ENCODE measurements around the gene CSTF1. TPM values are rescaled to one million over a fixed set of nuclear protein-coding genes. Genes with fewer than 3 reads are reported as not detected.
"Not testable (repeated sequence)": the region's sequence is repeated elsewhere in the genome, so short reads cannot be mapped to it uniquely, and the experiment has no call there.

The CSTF1 gene
- total and polyA plus RNA-seq, 2 of the 8 experiments (the other 6 are each of a cell fraction or from before 2014, with no cell fraction given): 59.4 to 83.5 TPM

- TF ChIP-seq TEAD4 (IDR thresholded peaks at IDR 0.05; ENCODE audit: low read depth, low read length) (no peak), E2F6 (IDR thresholded peaks at IDR 0.05) (no peak), RXRA (IDR thresholded peaks at IDR 0.05; ENCODE audit: insufficient read depth, low read depth, low read length) (no peak), CHD2 (IDR thresholded peaks at IDR 0.05; ENCODE audit: low read length) (no peak), CEBPB (IDR thresholded peaks at IDR 0.05; ENCODE audit: low read depth, low read length) (no peak), YY1 (IDR thresholded peaks at IDR 0.05; ENCODE audit: low read depth, low read length) (no peak)
These were observed 2.6 kb upstream of the CSTF1 start (continued) for GRCh38 chr20:56389807-56390206.

GRCh38 chr20:56390396-56390795, 2.0 kb upstream of the CSTF1 start:
- 99% methylated on average over 9 of the region's 9 CpGs; no CpG with 5 or more reads in 1 of the 2 experiments for WGBS, 2 experiments (ENCODE audit: extremely low coverage in 1 of 2, insufficient coverage in 1 of 2, insufficient read length in 1 of 2, insufficient replicate concordance in 2 of 2, low coverage in 1 of 2, low lambda C conversion rate in 2 of 2, missing lambda C conversion rate in 1 of 2)
- H3K79me1 ChIP-seq (ENCODE audit: low read depth, low read length): peaks cover 10% of the 10 kb centered on the region
- FAIRE-seq; H2AFZ ChIP-seq (ENCODE audit: low read length); H4K8ac ChIP-seq (ENCODE audit: extremely low read depth, insufficient read depth, low read length); H3K23me2 ChIP-seq (ENCODE audit: low read depth, low read length); H3K4me1 ChIP-seq (replicated peaks in 1 of 4; ENCODE audit: control insufficient read depth in 3 of 4, insufficient read depth in 4 of 4, low read length in 3 of 4); H2BK12ac ChIP-seq (ENCODE audit: low read depth, low read length); H3K4ac ChIP-seq (replicated peaks; ENCODE audit: insufficient read length, low read depth, low read length); H3K9me3 ChIP-seq (ENCODE audit: insufficient read depth in 2 of 2, low read depth in 1 of 2, low read length in 1 of 2); H3K27ac ChIP-seq (ENCODE audit: low read depth, low read length); H2BK20ac ChIP-seq (ENCODE audit: low read length); H3K18ac ChIP-seq (ENCODE audit: extremely low read depth, low read length); H2BK120ac ChIP-seq (replicated peaks; ENCODE audit: low read depth, low read length); H3K9ac ChIP-seq (replicated peaks in 1 of 4; ENCODE audit: extremely low read depth in 1 of 4, low read depth in 3 of 4, low read length in 3 of 4); DNase-seq (ENCODE audit: low read depth in 1 of 2, low spot score in 2 of 2); H2BK5ac ChIP-seq (ENCODE audit: low read depth, low read length); H2AK5ac ChIP-seq (ENCODE audit: low read depth, low read length); H4K91ac ChIP-seq (replicated peaks; ENCODE audit: insufficient read length, low read length); H3K56ac ChIP-seq (replicated peaks; ENCODE audit: insufficient read length, low read depth, low read length); H2BK15ac ChIP-seq (ENCODE audit: low read length); H3K14ac ChIP-seq (ENCODE audit: insufficient read length); H3K23ac ChIP-seq (ENCODE audit: insufficient read length); H3K27me3 ChIP-seq (replicated peaks in 1 of 4; ENCODE audit: control insufficient read depth in 3 of 4, extremely low read depth in 1 of 4, insufficient read depth in 3 of 4, low read length in 3 of 4); CTCF ChIA-PET (ENCODE audit: partially characterized antibody); H4K5ac ChIP-seq (ENCODE audit: insufficient read length, low read depth, low read length): not testable (repeated sequence)
- peaks cover 28 to 82% of the 10 kb centered on the region in 2 experiments for H3K79me2 ChIP-seq (ENCODE audit: control insufficient read depth in 1 of 2, insufficient read depth in 2 of 2, low read length in 2 of 2)
- H3K4me2 ChIP-seq (ENCODE audit: insufficient read depth in 1 of 2, low read depth in 2 of 2, low read length in 2 of 2): peak overlapping the region; percentile 97; a peak in 3 of 4 replicates
- POLR2A ChIA-PET (ENCODE audit: partially characterized antibody): interaction anchor here (1.2 kb wide), 1 partner anchor 8 kb away, joined by 8 read pairs; no protein-coding TSS in a partner anchor
- peak overlapping the region in 3 of 4 experiments; percentile 88 to 99 (median 98); a peak in 4 of 8 replicates for H3K4me3 ChIP-seq (ENCODE audit: extremely low read depth in 1 of 4, insufficient read depth in 2 of 4, low read depth in 3 of 4, low read length in 4 of 4)
- peaks cover 4 to 13% of the 10 kb centered on the region in 2 experiments for H4K20me1 ChIP-seq (replicated peaks in 1 of 2; ENCODE audit: control insufficient read depth in 1 of 2, insufficient read depth in 2 of 2, low read length in 2 of 2)
- H3K36me3 ChIP-seq (ENCODE audit: control insufficient read depth in 2 of 4, insufficient read depth in 4 of 4, low read length in 3 of 4): peaks cover 8 to 44% (median 34%) of the 10 kb centered on the region in 4 experiments; a peak in 7 of 8 replicates
